Measurements from ENCODE around the gene R3HDM4. TPM values are rescaled to one million over a fixed set of nuclear protein-coding genes. Genes with fewer than 3 reads are reported as not detected.
A peak's percentile ranks its signal among the peaks of the same experiment; 100 is the strongest.

R3HDM4 gene
- total RNA-seq, 2 donors from 2014 or later, result 54.6 to 66.4 TPM

GRCh38 chr19:934197-934840, 21.3 kb upstream of the R3HDM4 start:
- intact Hi-C loops (cut with DNase I, micrococcal nuclease), result no loop called here
- ATAC-seq (peak; percentile 3), DNase-seq (peak in 1 of 2 donors; percentile 16)

- ATAC-seq (no peak), DNase-seq (no peak)
- intact Hi-C loops (cut with DNase I, micrococcal nuclease), result no loop called here
These were observed 20.5 kb upstream of the R3HDM4 start for GRCh38 chr19:933553-933882.

- ATAC-seq (peak; percentile 21), DNase-seq (peak; percentile 72 to 76)
- intact Hi-C loops (cut with DNase I, micrococcal nuclease), result no loop called here
These were observed 19.9 kb upstream of the R3HDM4 start for GRCh38 chr19:932648-933552.

- ATAC-seq (no peak), DNase-seq (no peak)
- intact Hi-C loops (cut with DNase I, micrococcal nuclease), result no loop called here
These were observed 19.0 kb upstream of the R3HDM4 start for GRCh38 chr19:931860-932647.

GRCh38 chr19:929891-930258, 16.9 kb upstream of the R3HDM4 start:
- intact Hi-C loops (cut with DNase I, micrococcal nuclease), result no loop called here

GRCh38 chr19:929203-929890, 16.3 kb upstream of the R3HDM4 start:
- intact Hi-C loops (cut with DNase I, micrococcal nuclease), result no loop called here
- DNase-seq (no peak), ATAC-seq (no peak)

More at GRCh38 chr19:929891-930258, 16.9 kb upstream of the R3HDM4 start:
- DNase-seq, result no peak
- no peak for ATAC-seq

GRCh38 chr19:928471-929202, 15.6 kb upstream of the R3HDM4 start:
- ATAC-seq, result no peak
- intact Hi-C loops (cut with DNase I, micrococcal nuclease), result no loop called here
- DNase-seq, result no peak

- intact Hi-C loops (cut with DNase I, micrococcal nuclease), result no loop called here
- DNase-seq (no peak), ATAC-seq (no peak)
These were observed 14.9 kb upstream of the R3HDM4 start for GRCh38 chr19:927780-928401.

- intact Hi-C loops (cut with DNase I, micrococcal nuclease), result no loop called here
- peak in 1 of 2 donors; percentile 55 for DNase-seq
These were observed 14.3 kb upstream of the R3HDM4 start for GRCh38 chr19:927351-927779.

GRCh38 chr19:926589-927350, 13.8 kb upstream of the R3HDM4 start:
- ATAC-seq (peak; percentile 9), DNase-seq (peak; percentile 72 to 77)
- intact Hi-C loops (cut with DNase I, micrococcal nuclease), result no loop called here

More at GRCh38 chr19:927351-927779, 14.3 kb upstream of the R3HDM4 start:
- ATAC-seq, result no peak

GRCh38 chr19:926323-926588, 13.2 kb upstream of the R3HDM4 start:
- ATAC-seq (no peak), DNase-seq (no peak)
- intact Hi-C loops (cut with DNase I, micrococcal nuclease), result no loop called here

- DNase-seq, result peak; percentile 71 to 83
- intact Hi-C loops (cut with DNase I, micrococcal nuclease), result no loop called here
- ATAC-seq, result peak; percentile 82
These were observed 12.7 kb upstream of the R3HDM4 start, which contains the start of gene ARID3A for GRCh38 chr19:925526-926322. Gene ARID3A, plus strand, starts transcription at chr19:926035. Its CDS starts 3,494 bp downstream, at chr19:929529.

- intact Hi-C loops (cut with DNase I, micrococcal nuclease), result no loop called here
- peak; percentile 52 to 62 for DNase-seq
- ATAC-seq, result peak; percentile 62
These were observed 12.1 kb upstream of the R3HDM4 start for GRCh38 chr19:925087-925525.

- no peak for ATAC-seq
- peak in 1 of 2 donors; percentile 46 for DNase-seq
- intact Hi-C loops (cut with DNase I, micrococcal nuclease), result loop anchor here (5.0 kb wide), 2 partner anchors 58 to 152 kb away; partner anchors contain the start of gene WDR18 (in 2 of the 2)
These were observed 11.6 kb upstream of the R3HDM4 start for GRCh38 chr19:924553-925086.

- ATAC-seq (peak; percentile 12), DNase-seq (peak in 1 of 2 donors; percentile 36)
- intact Hi-C loops (cut with DNase I, micrococcal nuclease), result loop anchor here (2.0 to 5.0 kb wide), 3 partner anchors 57 to 148 kb away; partner anchors contain the start of gene WDR18 (in 2 of the 2)
These were observed 7.2 kb upstream of the R3HDM4 start for GRCh38 chr19:920051-920864.

Data from left colon (tissue), 2 donors.